GM18508 (cell line): Measurements from ENCODE around the gene ANKRD52.

ENCODE experiments used
- ATAC-seq: cut with Tn5 transposase; IDR thresholded peaks from one replicate; pipeline ENCODE4 v1.9.1; 2021; ENCODE audit warnings: moderate number of reproducible peaks; ENCODE audit not compliant: insufficient read depth, unreplicated experiment

The ANKRD52 gene

DNA sequence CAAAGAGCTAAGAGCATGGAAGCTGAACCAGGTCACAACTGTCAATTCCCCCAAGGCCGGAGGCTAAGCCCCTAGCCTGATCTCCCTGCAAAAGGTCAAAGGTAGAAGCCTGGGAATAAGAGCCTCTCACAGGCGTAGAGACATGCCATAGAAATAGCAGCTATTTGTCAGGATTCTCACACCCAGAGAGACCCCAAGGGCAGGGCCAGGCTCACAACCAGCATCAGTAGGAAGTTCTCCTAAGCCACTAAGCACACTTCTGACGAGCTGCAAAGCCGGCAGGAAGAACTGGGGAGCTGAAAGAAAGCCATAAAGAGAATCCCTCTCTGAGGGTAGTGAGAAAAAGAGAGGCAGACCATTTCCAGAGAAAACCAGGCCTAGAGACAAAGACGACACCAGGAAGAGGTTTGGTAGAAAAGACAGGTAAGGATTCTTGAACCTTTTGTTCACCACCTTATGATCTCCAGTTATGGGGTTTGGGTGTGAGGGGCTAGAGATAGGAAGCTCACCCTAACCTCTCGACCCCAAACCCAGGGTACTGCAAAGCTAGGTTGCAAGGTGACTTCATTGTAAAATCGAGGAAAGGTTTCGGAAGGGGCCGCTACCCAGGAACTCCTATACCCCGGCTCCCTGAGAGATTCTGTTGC, 69.9 kb downstream of the ANKRD52 start:
- ATAC-seq: no peak
